Measurements from ENCODE around the gene XIST.
A peak's percentile ranks its signal among the peaks of the same experiment; 100 is the strongest.

DNA sequence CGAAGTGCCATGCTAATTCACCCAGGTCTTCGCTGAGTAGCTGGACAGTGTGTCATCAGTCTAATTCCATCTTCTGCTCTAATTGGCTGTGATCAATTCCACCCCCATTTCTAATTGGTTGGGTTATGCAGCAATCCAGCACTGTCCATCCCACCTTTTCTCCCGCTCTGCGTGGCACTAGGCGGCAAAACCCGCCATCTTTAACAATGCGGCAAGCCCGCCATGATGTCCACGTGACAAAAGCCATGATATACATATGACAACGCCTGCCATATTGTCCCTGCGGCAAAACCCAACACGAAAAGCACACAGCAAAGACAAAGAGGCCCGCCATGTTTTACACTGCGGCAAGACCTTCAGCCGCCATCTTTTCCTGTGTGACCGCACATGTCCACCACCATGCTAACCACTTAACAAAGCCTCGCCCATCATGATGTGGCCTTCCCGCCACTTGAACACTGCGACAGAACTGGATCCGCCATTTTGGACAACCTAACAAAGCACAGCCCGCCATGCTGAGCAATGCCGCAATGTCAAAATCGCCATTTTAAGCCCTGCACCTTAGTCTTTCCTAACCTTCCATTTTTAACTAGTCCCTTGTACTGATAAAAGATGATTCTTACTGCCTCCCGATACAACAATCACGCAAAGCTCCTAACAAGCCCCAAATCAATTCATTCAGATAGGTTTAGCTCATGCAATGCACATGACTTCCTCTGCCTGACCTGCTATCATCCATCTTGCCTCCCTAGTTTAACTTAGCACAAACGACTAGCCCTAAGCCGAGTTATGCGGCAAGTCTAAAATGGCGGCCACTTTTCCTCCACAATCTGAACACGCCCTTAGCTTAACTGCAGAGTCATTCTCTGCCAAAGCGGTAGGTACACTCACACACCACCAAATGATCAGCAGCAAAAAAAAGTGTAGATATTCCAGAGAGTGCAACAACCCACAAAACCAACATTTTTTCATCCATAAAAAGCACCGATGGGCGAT, 1.2 kb downstream of the XIST start:
- TF ChIP-seq FOS (IDR thresholded peaks at IDR 0.05; ENCODE audit: borderline replicate concordance, extremely low read depth, insufficient read length) = peak; percentile 76
- TF ChIP-seq ZBED1 (IDR thresholded peaks at IDR 0.05; ENCODE audit: borderline replicate concordance) = no peak
- no peak for TF ChIP-seq JUND (IDR thresholded peaks at IDR 0.05; ENCODE audit: low read depth, low read length)
- TF ChIP-seq, protein P1, sequence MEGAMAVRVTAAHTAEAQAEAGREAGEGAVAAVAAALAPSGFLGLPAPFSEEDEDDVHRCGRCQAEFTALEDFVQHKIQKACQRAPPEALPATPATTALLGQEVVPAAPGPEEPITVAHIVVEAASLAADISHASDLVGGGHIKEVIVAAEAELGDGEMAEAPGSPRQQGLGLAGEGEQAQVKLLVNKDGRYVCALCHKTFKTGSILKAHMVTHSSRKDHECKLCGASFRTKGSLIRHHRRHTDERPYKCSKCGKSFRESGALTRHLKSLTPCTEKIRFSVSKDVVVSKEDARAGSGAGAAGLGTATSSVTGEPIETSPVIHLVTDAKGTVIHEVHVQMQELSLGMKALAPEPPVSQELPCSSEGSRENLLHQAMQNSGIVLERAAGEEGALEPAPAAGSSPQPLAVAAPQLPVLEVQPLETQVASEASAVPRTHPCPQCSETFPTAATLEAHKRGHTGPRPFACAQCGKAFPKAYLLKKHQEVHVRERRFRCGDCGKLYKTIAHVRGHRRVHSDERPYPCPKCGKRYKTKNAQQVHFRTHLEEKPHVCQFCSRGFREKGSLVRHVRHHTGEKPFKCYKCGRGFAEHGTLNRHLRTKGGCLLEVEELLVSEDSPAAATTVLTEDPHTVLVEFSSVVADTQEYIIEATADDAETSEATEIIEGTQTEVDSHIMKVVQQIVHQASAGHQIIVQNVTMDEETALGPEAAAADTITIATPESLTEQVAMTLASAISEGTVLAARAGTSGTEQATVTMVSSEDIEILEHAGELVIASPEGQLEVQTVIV (IDR thresholded peaks at IDR 0.05; ENCODE audit: borderline replicate concordance, partially characterized antibody) = no peak
- TF ChIP-seq STAT3 (IDR thresholded peaks at IDR 0.05; ENCODE audit: low read depth, low read length) = no peak
- no peak for TF ChIP-seq ZNF384 (IDR thresholded peaks at IDR 0.05; ENCODE audit: borderline replicate concordance, low read depth, low read length)
- TF ChIP-seq LARP7 (IDR thresholded peaks at IDR 0.05) = no peak
- TF ChIP-seq EZH2 (IDR thresholded peaks at IDR 0.05; ENCODE audit: borderline replicate concordance, control insufficient read depth, low read depth, low read length) = no peak
- TF ChIP-seq, protein P2, sequence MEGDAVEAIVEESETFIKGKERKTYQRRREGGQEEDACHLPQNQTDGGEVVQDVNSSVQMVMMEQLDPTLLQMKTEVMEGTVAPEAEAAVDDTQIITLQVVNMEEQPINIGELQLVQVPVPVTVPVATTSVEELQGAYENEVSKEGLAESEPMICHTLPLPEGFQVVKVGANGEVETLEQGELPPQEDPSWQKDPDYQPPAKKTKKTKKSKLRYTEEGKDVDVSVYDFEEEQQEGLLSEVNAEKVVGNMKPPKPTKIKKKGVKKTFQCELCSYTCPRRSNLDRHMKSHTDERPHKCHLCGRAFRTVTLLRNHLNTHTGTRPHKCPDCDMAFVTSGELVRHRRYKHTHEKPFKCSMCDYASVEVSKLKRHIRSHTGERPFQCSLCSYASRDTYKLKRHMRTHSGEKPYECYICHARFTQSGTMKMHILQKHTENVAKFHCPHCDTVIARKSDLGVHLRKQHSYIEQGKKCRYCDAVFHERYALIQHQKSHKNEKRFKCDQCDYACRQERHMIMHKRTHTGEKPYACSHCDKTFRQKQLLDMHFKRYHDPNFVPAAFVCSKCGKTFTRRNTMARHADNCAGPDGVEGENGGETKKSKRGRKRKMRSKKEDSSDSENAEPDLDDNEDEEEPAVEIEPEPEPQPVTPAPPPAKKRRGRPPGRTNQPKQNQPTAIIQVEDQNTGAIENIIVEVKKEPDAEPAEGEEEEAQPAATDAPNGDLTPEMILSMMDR (IDR thresholded peaks at IDR 0.05 in 2 of 3, conservative IDR thresholded peaks at IDR 0.05 in 1 of 3; ENCODE audit: control insufficient read depth in 2 of 3, extremely low read depth in 1 of 3, insufficient read depth in 1 of 3, low read depth in 3 of 3, low read length in 3 of 3) = no peak
- peak; percentile 76; the same call in 1 of the 2 replicates for TF ChIP-seq POLR2AphosphoS5 (IDR thresholded peaks at IDR 0.05; ENCODE audit: low read length)
- TF ChIP-seq NRF1 (conservative IDR thresholded peaks at IDR 0.05; ENCODE audit: low read depth, low read length) = no peak
- TF ChIP-seq PML (IDR thresholded peaks at IDR 0.05; ENCODE audit: low read length) = no peak
